Measurements from ENCODE around the gene CRNKL1.
"Not testable (repeated sequence)": the region's sequence is repeated elsewhere in the genome, so short reads cannot be mapped to it uniquely, and the experiment has no call there.

The CRNKL1 gene

DNA sequence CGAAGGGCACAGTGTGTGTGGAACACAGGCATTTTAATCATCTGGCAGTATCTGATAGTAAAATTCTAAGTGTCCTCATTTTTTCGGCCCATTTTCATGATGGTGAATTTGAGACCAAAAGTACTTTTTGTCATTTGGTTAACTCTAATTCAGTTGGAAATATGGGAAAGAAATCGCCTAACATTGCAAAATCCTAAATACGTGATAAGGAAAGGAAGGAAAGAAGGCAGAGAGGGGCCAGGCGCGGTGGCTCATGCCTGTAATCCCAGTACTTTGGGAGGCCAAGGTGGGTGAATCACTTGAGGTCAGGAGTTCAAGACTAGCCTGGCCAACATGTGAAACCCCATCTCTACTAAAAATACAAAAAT, 48.3 kb downstream of the CRNKL1 start:
- not testable (repeated sequence) for DNase-seq

DNA sequence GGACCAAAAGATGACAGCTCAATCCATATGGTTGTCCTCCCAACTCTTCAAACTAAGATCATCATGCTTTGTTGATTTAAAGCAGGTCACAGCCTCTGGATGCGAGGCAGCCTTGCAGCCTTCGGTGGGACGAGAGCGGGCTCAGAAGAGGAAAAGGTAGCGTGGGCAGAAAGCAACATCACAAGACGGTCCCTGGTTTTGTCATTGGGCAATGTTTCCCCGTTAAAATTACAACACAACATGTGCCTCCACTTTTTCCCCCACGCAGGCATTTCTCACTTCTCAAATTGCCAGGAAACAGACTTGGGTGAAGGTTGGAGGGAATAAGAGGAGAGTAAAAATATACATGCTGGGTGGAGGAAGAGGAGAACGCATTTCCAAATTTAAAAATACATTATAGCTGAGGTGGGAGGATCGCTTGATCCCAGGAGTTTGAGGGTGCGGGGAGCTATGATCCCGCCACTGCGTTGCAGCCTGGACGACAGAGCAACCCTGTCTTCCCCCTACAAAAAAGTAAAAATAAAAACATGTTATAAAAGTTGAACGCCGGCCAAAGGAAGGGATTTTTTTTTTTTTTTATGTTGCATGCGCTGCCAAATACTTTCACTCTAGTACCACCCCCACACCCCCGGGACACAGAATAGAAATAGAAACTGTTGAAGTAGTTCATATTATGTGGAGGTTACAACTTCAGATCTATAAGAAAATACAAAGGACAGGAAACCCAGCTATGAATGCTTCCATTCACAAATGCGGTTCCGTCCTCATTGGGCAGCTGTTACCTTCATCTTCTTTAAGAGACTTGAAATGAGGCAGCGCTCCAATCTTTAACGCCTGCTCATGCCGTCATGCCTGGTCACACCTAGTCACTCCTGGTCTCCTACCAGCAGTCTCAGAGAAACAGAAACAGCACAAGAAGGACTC, 49.0 kb downstream of the CRNKL1 start:
- no peak for DNase-seq

DNA sequence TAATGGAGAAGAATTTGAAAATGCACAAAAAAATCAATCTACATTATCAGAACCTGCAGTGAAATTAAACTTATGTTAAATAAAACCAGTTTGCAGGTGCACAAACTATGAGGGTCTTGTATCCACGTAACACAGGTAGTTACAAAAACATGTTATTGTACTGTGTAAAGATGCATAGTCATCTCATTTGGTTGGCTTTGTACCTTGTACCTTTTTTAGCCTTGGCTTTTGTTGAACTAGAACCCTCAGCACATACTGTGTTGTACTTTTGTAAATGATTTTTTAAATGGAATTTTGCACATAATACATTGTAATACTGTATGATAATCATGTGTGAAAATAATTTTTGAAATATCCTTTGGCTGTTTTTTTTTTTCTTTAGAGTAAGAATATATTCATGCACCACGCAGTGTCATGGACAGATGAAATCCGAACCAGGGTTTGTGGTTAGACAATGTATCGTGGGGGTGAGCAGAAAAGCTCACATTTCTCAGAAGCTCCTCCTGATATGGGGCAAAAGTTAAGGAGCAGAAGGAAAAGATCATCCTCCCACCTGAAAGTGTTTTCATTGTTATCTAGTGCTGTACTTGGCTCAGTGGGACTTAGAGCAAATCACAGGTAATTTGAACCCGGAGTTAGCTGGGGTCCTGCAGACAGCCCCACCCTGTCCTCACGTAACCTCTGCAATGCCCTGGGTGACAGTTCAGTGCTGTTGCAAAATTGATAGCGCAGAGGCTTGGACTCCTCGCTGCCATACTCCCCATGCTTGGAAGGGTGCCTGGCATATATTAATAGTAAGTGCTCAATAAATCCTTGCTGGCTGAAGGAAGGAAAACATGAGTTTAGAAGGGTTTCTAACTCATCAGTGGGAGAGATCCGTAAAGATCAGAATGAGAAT, 49.9 kb downstream of the CRNKL1 start:
- DNase-seq, result no peak

DNA sequence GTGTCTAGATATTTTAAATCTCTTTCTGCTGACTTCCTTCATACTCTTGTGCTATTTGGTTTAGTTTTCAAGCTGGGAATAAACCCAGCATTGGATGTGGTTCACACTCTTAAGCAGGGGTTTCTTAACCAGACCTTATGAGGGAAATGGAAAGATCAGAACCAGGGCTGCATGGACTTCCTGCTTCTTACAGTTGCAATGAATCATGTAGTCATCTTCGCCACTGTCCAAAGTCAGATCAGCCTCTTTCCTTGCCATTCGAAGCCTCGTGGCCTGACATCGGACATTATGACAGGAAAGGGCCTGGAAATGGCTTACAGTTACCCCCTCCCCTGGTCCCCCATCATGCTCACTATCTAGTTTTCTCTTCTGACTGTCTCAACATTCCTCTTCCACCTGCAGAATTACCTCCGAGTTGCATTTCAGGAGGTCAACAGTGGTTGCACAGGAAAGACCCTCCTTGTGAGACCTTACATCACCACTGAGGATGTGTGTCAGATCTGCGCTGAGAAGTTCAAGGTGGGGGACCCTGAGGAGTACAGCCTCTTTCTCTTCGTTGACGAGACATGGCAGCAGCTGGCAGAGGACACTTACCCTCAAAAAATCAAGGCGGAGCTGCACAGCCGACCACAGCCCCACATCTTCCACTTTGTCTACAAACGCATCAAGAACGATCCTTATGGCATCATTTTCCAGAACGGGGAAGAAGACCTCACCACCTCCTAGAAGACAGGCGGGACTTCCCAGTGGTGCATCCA, 51.9 kb downstream of the CRNKL1 start:
- no peak for DNase-seq

DNA sequence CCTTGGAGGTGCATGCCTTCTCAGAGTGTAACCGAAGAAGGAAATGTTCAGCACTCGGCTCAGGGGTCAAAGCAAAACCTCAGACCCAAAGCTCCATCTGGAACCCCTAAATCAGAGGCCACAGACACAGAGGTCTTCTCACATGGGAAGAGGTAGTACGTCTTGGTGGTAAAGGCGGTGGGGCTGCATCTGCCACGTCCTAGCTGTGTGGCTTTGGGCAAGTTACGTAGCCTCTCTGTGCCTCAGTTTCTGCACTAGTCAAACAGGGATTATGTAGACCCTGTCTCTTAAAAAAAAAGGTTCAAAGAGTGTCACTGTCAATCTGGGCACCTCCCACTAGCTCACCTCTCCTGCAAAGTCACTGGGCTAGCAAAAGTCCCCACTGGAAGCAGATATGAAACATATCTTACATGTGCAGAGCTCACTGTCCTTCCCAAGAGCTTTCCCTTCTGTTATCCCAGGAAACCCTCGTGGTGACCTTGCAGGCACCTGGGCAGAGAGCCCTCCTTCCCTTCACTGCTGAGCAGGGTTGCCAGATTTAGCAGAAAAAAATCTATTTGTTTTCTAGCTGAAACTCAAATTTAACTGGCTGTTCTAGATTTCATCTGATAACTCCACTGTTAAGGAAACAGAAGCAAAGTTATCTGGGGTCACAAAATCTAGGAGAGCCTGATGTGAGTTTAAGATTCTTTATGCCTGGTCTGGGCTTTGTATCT, 53.1 kb downstream of the CRNKL1 start:
- DNase-seq, result no peak

DNA sequence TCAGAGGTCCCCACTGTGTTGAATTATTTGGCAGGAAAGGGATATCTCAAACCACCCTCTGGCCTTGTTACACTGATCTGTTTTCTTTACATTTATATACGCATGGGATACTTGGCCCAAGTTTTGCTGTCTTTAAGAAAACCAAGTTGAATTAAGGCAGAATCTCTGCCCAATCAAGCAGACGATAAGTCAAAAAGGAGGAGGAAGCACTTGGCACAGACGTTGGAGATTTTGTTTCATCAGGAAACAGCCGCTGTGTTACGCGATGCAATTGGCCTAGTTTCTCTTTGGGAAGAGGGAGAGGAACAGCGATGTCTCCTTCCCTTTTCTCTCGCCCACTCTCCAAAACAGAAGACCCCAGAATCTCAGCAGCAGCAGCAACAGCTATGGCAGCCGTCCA, 55.3 kb downstream of the CRNKL1 start:
- DNase-seq, result no peak

DNA sequence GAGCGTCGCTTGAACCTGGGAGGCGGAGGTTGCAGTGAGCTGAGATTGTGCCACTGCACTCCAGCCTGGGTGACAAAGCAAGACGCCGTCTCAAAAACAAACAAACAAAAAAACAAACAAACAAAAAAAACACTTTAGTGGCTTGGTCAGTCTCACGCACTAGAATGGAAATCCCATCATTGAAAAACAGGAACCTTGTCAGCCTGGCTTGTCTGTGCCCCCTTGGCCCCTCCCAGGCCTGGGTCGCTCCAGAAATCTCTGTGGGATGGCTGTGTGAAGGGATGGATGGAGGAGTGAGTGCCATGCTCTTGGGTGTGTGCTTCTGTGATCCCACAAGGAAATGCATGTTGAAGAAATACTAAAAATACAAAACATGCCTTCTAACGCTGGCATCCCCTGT, 56.0 kb downstream of the CRNKL1 start:
- DNase-seq, result no peak

DNA sequence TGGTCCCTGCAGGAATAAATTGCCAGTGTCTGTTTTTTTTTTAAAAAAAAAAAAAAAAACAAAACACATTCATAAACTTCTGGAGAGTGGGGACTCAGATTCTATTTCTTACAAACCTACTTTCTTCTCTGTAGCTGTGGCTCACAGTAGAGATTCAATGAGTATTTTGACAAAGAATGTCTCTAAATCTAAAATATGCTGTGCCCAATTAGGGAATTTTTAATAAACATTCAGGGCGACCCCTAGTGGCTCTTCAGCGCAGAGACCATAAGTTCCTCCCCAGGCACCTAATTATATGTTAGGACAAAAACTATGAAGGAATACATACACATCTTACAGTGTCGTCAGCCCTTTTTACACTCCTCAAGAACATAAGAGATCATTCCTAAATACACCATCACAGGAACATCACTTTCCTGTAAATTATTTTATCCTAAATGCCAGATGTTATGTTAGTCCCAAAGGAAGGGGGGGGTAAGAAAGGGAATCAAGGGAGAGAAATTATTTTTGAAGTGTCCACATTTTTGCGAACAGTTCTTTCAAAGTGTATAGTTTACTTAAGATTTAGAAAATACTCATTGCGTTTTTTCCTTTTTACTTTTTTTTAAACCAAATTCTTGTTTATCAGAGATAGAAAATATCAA, 56.9 kb downstream of the CRNKL1 start:
- DNase-seq, result peak; percentile 53

DNA sequence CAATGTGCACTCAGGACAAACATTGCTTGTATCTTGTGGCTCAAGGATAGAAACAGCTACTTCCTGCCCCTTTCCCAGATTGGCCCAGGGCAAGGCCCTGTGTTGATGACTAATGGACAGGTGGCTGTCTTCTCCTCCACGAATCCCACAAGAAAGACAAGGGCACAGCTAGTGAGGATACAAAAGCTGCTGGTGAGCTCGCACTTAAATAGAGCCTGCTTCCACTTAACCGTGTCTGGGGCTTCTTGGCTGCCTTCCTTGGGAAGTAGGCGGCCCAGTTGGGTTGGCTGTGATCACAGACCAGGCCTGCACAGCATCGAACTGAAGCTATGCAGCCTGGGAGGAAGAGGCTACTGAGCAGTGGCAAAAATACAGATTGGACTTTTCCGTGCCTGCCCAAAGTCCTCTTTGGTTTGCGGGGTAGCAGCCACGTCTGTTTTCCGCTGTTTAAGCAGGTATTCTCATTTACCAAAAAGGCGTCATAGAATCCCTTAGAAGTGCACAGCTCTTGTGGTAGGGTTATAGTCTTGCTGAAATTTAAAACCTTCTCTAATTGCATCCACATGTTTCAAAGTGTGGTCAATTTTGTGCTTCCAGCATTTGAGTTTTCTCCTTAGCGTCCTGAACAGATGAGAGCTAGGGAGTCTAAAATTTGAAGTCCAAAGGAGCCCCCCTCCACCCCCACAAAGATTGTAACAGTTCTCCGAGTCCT, 58.2 kb downstream of the CRNKL1 start:
- no peak for DNase-seq

DNA sequence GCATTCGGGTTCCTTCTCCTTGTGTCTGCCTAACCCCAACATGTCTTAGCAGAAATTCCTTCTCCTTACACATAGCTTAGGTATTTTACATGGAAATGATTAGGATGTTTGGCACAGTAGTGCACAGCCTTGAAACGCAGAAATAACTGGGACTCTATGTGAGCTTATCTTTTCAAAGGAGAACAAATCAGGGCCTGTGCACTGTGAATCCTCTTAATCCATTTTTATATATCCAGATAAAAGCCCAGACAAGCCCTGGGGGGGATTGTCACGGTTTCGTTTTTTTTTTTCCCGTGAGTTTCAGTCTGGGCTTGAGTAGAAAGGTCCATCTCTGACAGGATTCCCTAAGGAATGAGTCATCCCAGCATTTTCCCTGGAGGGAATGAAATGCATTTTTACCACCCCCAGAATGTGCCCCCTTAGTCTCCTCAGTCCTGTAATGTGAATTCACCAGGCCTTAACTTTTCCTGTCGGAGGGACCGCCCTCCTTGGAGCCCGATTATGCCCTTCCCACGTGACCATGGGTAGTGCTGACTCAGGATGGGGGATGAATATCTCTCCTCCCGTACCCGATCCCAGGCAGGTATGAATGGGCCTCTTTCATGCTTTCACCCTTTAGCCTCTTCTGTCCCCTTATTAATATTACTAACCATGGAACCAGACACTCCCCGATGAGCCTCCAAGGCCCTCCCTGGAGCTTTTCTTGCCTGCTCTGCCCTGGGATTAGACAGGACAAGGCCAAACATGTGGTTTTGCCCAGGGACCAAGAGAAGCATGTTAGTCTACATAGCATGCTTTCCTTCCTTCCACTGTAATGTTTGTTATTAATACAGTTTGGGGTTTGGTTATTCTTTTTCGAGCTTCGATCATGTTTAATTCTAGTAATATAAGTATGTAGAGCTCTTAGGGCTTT, 59.0 kb downstream of the CRNKL1 start:
- DNase-seq, result peak; percentile 91

DNA sequence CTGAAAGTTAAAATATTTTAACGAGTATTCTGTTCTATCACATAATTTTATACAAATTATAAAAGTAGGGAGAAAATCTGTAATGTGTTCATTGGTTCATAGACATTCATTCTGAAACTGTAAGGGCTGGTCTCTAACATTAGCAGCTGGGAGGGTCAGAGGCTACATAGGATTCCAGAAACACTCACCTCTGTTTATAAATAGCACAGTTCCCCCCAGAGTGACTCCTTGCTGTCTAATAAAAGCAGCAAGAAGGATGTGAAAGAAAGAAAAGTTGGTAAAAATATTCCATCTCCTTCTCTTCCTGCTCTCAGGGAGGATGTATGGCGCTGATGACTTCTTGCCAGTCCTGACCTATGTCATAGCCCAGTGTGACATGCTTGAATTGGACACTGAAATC, 60.4 kb downstream of the CRNKL1 start:
- DNase-seq, result no peak

DNA sequence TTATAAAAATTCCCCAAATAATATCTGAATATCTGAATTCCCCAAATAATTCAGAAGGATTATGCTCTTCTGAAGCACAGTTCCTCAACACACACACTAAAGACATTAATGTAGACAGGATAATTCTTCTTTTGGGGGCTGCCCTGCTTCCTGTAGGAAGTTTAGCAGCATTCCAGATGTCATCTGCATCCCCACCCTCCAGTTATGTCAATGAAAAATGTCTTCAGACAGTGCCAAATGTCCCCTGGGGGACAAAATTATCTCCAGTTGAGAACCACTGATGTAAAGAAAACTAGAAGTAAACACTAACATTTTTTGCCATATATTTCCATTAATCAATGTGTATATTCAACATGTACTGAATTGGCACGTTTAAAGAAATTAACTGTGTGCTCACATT, 61.0 kb downstream of the CRNKL1 start:
- no peak for DNase-seq

DNA sequence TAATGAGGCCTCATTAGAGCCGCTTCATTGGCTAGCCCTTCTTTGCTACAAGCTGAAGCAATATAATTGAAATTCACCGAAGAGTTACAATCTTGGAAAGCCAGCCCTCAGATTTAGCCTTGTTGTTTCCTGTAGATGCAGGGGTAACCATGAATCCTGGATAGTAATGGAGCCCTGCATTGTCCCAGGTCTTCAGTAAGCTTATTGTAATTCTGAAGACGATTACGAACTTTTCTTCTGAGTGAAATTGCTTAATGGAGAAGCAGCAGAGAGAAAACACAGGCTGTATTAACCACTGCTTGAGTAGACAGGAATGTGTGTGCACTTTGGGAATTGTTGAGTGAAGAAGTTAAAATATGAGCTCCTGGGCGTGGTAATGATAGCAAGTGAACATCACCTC, 61.4 kb downstream of the CRNKL1 start:
- DNase-seq, result peak; percentile 59

DNA sequence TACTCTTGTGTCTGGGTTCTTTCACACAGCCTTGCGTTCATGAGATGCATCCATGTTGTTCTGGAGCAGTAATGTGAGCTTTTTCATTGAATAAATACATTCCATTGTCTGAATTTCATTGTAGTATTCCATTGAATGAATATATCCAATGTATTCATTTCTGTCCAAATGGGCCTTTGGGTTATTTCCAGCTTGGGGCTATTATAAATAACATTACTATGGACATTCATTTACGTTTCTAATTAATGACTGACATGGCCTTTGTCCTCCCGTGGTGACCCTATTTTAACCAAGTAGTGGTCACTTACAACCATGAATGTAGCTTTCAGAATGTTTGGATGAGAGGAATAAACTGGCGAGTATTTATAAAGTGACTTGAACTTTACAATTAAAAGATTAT, 65.2 kb downstream of the CRNKL1 start:
- DNase-seq, result no peak

DNA sequence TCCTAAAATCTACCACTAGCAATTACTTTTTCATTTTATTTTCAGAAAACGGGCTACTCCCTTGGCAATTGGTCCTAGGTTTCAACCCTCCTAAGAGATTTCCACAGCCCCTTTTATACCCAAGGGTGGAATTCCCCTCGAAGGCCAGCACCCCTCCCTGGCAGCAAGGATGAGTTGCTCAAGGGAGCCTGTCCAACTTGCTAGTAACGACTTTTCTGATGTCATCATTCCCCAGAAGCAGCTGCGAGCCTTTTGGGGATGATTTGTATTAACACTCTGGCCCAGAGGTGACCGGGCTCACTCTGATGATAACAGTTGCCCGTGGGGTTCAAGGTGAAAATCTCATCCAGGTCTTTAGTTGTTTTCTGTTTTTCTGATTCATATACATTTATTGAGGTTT, 65.8 kb downstream of the CRNKL1 start:
- no peak for DNase-seq
